Measurements from ENCODE around the gene DISP1. TPM values are rescaled to one million over a fixed set of nuclear protein-coding genes. Genes with fewer than 3 reads are reported as not detected.

DISP1 gene
- total RNA-seq, result 10 to 100 TPM in 1 of 4 donors, 1 to 10 TPM in 3; 4.0 to 19.2 (median 8.4) TPM

- no peak for TF ChIP-seq CTCF (IDR thresholded peaks at IDR 0.05; ENCODE audit: low read depth)
Observed at GRCh38 chr1:222814536-222815439, at the start of gene DISP1. Gene DISP1, plus strand, starts transcription at chr1:222815039. Its CDS starts 127,785 bp downstream, at chr1:222942824.

- no peak for TF ChIP-seq CTCF (IDR thresholded peaks at IDR 0.05; ENCODE audit: low read depth)
Observed at GRCh38 chr1:222767152-222767571, 47.7 kb upstream of the DISP1 start.

DNA sequence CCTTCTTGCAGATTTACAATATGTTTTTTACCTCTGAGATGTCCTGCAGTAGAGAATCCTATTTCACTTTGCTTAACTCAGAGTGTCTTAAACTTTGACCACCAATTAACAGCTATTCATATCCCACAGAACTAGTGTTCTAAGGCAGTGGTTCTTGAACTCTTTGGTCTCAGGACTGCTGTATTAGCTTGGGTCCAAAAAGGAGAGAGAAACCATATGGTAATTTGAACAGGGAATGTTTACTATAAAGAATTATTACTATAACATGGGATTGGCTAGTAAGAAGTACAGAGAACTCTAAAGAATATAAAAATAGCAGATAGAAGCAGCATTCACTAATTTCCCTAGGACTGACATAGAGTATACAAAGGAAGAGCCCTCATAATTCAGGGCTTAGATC is 46.2 kb upstream of the DISP1 start:
- TF ChIP-seq CTCF (IDR thresholded peaks at IDR 0.05; ENCODE audit: low read depth), result no peak

DNA sequence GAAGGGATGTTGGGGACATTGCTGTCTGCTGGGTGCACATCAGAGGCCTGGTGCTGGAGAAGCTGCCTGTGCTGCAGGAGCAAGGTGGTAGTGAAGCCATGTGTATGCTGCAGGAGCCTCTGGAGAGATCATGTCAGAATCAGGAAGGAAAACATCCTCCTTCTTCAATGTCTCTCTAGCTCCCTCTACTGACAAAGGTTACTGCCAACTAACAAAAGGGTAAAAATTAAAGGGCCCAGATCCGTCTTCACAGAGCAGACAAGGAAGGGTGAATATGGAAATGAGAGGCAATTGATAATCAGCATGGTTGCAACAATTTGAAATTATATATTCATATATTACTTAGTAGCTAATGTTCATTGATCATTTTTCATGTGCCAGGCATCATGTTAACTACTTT is 45.7 kb upstream of the DISP1 start:
- TF ChIP-seq CTCF (IDR thresholded peaks at IDR 0.05; ENCODE audit: low read depth), result no peak

GRCh38 chr1:222769971-222770620 is 44.7 kb upstream of the DISP1 start:
- no peak for TF ChIP-seq CTCF (IDR thresholded peaks at IDR 0.05; ENCODE audit: low read depth)

- TF ChIP-seq CTCF (IDR thresholded peaks at IDR 0.05; ENCODE audit: low read depth), result no peak
Observed at GRCh38 chr1:222772996-222773379, 41.9 kb upstream of the DISP1 start.

DNA sequence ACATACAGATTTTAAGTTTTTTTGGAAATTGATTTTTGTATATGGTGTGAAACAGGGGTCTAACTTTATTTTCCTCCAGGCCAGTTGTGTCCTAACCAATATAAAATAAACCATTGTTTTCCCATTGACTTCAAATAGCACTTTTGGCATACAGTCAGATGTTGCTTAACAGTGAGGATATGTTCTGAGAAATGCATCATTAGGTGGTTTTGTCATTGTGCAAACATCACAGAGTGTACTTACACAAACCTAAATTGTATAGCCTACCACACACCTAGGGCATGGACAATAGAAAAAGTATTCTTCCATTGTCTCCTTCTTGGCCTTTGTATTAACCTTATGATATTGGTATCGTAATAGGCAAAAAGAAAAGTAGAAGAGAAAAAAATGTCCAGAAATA is 37.4 kb upstream of the DISP1 start:
- TF ChIP-seq CTCF (IDR thresholded peaks at IDR 0.05; ENCODE audit: low read depth), result no peak

Data from subcutaneous adipose tissue (tissue), 4 donors.